Mesendoderm (in vitro differentiated cells): ENCODE results near the gene NTNG2.

Source experiments
- DNase-seq: peaks from one replicate; pipeline ENCODE4 v3.0.0; 2013
- H2AK5ac ChIP-seq: 2 replicates; pipeline ENCODE4 v1.6.1; 2013; ENCODE audit warnings: low read length, inconsistent platforms
- H2BK120ac ChIP-seq: 2 replicates; pipeline ENCODE4 v1.6.1; 2013; ENCODE audit warnings: low read depth, mild to moderate bottlenecking, low read length, moderate library complexity, mixed read lengths
- H2BK15ac ChIP-seq: replicated peaks from 2 replicates; pipeline ENCODE4 v1.6.1; 2013; ENCODE audit warnings: low read depth, mild to moderate bottlenecking, moderate library complexity
- H2BK5ac ChIP-seq: 2 replicates; pipeline ENCODE4 v1.6.1; 2013; ENCODE audit warnings: low read length, inconsistent platforms
- H3K18ac ChIP-seq: 2 replicates; pipeline ENCODE4 v1.6.1; 2013; ENCODE audit warnings: mild to moderate bottlenecking, low read length, mixed read lengths
- H3K23ac ChIP-seq: one replicate; pipeline ENCODE4 v1.6.1; 2013; ENCODE audit warnings: low read length
- H3K27ac ChIP-seq: 2 replicates; pipeline ENCODE4 v1.5.1; 2013; ENCODE audit warnings: low read depth, mild to moderate bottlenecking, inconsistent platforms, low read length, moderate library complexity
- H3K27me3 ChIP-seq: 2 replicates; pipeline ENCODE4 v1.6.1; 2013; ENCODE audit warnings: low read length, control low read depth, mild to moderate bottlenecking, inconsistent platforms; ENCODE audit not compliant: insufficient read depth, poor library complexity
- H3K36me3 ChIP-seq: 2 replicates; pipeline ENCODE4 v1.6.1; 2013; ENCODE audit warnings: low read length, inconsistent platforms; ENCODE audit not compliant: control insufficient read depth, insufficient read depth
- H3K4ac ChIP-seq: one replicate; pipeline ENCODE4 v1.6.1; 2013; ENCODE audit warnings: low read depth, mild to moderate bottlenecking, low read length, moderate library complexity
- H3K4me1 ChIP-seq: 2 replicates; pipeline ENCODE4 v1.6.1; 2013; ENCODE audit warnings: low read depth, low read length, inconsistent platforms; ENCODE audit not compliant: control insufficient read depth
- H3K4me2 ChIP-seq: 2 replicates; pipeline ENCODE4 v1.6.1; 2013; ENCODE audit warnings: low read length
- H3K4me3 ChIP-seq: 2 replicates; pipeline ENCODE4 v1.5.1; 2013; ENCODE audit warnings: mild to moderate bottlenecking, low read length
- H3K56ac ChIP-seq: one replicate; pipeline ENCODE4 v1.6.1; 2013; ENCODE audit warnings: low read length
- H3K79me1 ChIP-seq: 2 replicates; pipeline ENCODE4 v1.6.1; 2013; ENCODE audit warnings: low read length, inconsistent platforms
- H3K79me2 ChIP-seq: 2 replicates; pipeline ENCODE4 v1.6.1; 2013; ENCODE audit warnings: mild to moderate bottlenecking, low read length; ENCODE audit not compliant: control insufficient read depth, insufficient read depth
- H3K9ac ChIP-seq: 2 replicates; pipeline ENCODE4 v1.6.1; 2013; ENCODE audit warnings: low read length, inconsistent platforms
- H4K5ac ChIP-seq: one replicate; pipeline ENCODE4 v1.6.1; 2013; ENCODE audit warnings: low read length
- H4K8ac ChIP-seq: one replicate; pipeline ENCODE4 v1.6.1; 2013; ENCODE audit warnings: low read depth, mild to moderate bottlenecking, control low read depth, low read length, moderate library complexity
- WGBS: extraction: QIAGEN DNeasy Blood & Tissue Kit; methylation state at CpG from one replicate; pipeline ENCODE4 v1.1.7; 2013; ENCODE audit warnings: low lambda C conversion rate, missing lambda C conversion rate; ENCODE audit not compliant: insufficient coverage; ENCODE audit errors: extremely low coverage; 5-methylcytosine and 5-hydroxymethylcytosine counted together

The NTNG2 gene

DNA sequence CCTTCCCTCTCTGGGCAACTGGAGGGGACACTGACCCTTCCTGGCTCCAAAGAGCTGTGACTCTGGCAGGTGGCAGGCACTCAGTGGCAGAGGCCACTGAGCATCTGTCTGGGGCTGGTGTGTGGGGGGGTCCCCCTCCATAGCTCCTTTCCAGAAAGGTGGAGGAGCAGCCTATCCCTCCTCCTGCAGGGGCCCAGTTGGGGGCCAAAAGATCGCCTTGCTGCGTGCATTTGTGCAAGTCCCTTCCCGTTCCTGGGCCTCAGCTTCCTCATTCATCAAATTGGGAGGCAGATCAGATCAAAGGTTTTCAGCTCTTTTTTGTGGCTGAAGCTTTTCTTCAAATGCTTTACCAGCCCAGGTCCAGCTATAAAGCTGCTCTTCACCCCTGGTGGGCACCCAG is 77.7 kb downstream of the NTNG2 start:
- Histone ChIP-seq H3K4ac (no peak overlapping the region), H3K79me2 (no peaks in the 10 kb centered on the region), H3K4me2 (no peak overlapping the region), H3K18ac (no peak overlapping the region), H3K36me3 (no peaks in the 10 kb centered on the region), H3K9ac (no peak overlapping the region), H2BK5ac (no peak overlapping the region), H3K23ac (no peak overlapping the region), H3K27me3 (peaks cover 4% of the 10 kb centered on the region), H3K4me3 (no peak overlapping the region), H2BK120ac (no peak overlapping the region), H2BK15ac (no peak overlapping the region), H2AK5ac (no peak overlapping the region), H3K56ac (no peak overlapping the region), H3K4me1 (no peaks in the 10 kb centered on the region), H4K8ac (no peak overlapping the region), H3K79me1 (no peaks in the 10 kb centered on the region), H3K27ac (no peak overlapping the region), H4K5ac (no peak overlapping the region)
- no peak for DNase-seq
- no CpG with 5 or more reads among the region's 3 CpGs for WGBS

- no peak for DNase-seq
- no peak overlapping the region for H2BK5ac ChIP-seq
- no peak overlapping the region for H2BK120ac ChIP-seq
- H3K4me2 ChIP-seq, result peak overlapping the region; percentile 58
- no peak overlapping the region for H3K4ac ChIP-seq
- peak overlapping the region; percentile 63 for H3K9ac ChIP-seq
- H3K56ac ChIP-seq, result peak overlapping the region; percentile 87
- no CpG with 5 or more reads among the region's 21 CpGs for WGBS
- no peaks in the 10 kb centered on the region for H3K4me1 ChIP-seq
- no peak overlapping the region for H4K5ac ChIP-seq
- no peak overlapping the region for H3K27ac ChIP-seq
- H3K27me3 ChIP-seq, result peaks cover 4% of the 10 kb centered on the region
- H3K79me1 ChIP-seq, result no peaks in the 10 kb centered on the region
- no peak overlapping the region for H3K18ac ChIP-seq
- H3K79me2 ChIP-seq, result no peaks in the 10 kb centered on the region
- no peak overlapping the region for H2AK5ac ChIP-seq
- no peak overlapping the region for H2BK15ac ChIP-seq
- no peak overlapping the region for H3K23ac ChIP-seq
- H4K8ac ChIP-seq, result no peak overlapping the region
- H3K36me3 ChIP-seq, result no peaks in the 10 kb centered on the region
- H3K4me3 ChIP-seq, result peak overlapping the region; percentile 9
These were observed 78.4 kb downstream of the NTNG2 start for GRCh38 chr9:132239999-132240840.

- Histone ChIP-seq H3K4me3 (peak overlapping the region; percentile 9), H3K79me2 (no peaks in the 10 kb centered on the region), H2AK5ac (no peak overlapping the region), H3K4me2 (peak overlapping the region; percentile 98), H3K79me1 (no peaks in the 10 kb centered on the region), H3K27me3 (peaks cover 4% of the 10 kb centered on the region), H3K56ac (peak overlapping the region; percentile 87), H2BK120ac (no peak overlapping the region), H3K27ac (no peak overlapping the region), H4K5ac (no peak overlapping the region), H3K4ac (no peak overlapping the region), H2BK15ac (no peak overlapping the region), H3K4me1 (no peaks in the 10 kb centered on the region), H3K23ac (no peak overlapping the region), H4K8ac (no peak overlapping the region), H3K18ac (no peak overlapping the region), H2BK5ac (no peak overlapping the region), H3K9ac (peak overlapping the region; percentile 63), H3K36me3 (no peaks in the 10 kb centered on the region)
- no CpG with 5 or more reads among the region's 63 CpGs for WGBS
- peak; percentile 98 for DNase-seq
These were observed 79.1 kb downstream of the NTNG2 start for GRCh38 chr9:132240841-132241482.

- no CpG with 5 or more reads among the region's 33 CpGs for WGBS
- no peak overlapping the region for H3K4ac ChIP-seq
- peak overlapping the region; percentile 50 for H3K4me3 ChIP-seq
- H3K18ac ChIP-seq, result no peak overlapping the region
- DNase-seq, result no peak
- H3K56ac ChIP-seq, result peak overlapping the region; percentile 84
- H3K4me1 ChIP-seq, result no peaks in the 10 kb centered on the region
- H4K8ac ChIP-seq, result no peak overlapping the region
- peak overlapping the region; percentile 53 for H3K9ac ChIP-seq
- no peaks in the 10 kb centered on the region for H3K79me1 ChIP-seq
- no peak overlapping the region for H2BK5ac ChIP-seq
- H2AK5ac ChIP-seq, result no peak overlapping the region
- no peaks in the 10 kb centered on the region for H3K79me2 ChIP-seq
- no peaks in the 10 kb centered on the region for H3K36me3 ChIP-seq
- no peak overlapping the region for H2BK120ac ChIP-seq
- no peak overlapping the region for H2BK15ac ChIP-seq
- no peak overlapping the region for H3K27ac ChIP-seq
- H3K4me2 ChIP-seq, result peak overlapping the region; percentile 98
- H3K23ac ChIP-seq, result peak overlapping the region; percentile 66
- no peak overlapping the region for H4K5ac ChIP-seq
- peaks cover 4% of the 10 kb centered on the region for H3K27me3 ChIP-seq
These were observed 79.6 kb downstream of the NTNG2 start for GRCh38 chr9:132241483-132241839.

GRCh38 chr9:132241840-132242620 is 80.2 kb downstream of the NTNG2 start:
- Histone ChIP-seq H3K4me2 (peak overlapping the region; percentile 98), H2BK5ac (no peak overlapping the region), H2AK5ac (no peak overlapping the region), H3K18ac (no peak overlapping the region), H3K4me1 (no peaks in the 10 kb centered on the region), H4K5ac (no peak overlapping the region), H3K23ac (peak overlapping the region; percentile 66), H2BK120ac (no peak overlapping the region), H3K36me3 (no peaks in the 10 kb centered on the region), H3K9ac (peak overlapping the region; percentile 40), H3K27ac (no peak overlapping the region), H3K4ac (no peak overlapping the region), H3K4me3 (no peak overlapping the region), H3K79me2 (no peaks in the 10 kb centered on the region), H3K27me3 (peaks cover 4% of the 10 kb centered on the region), H2BK15ac (no peak overlapping the region), H3K79me1 (no peaks in the 10 kb centered on the region), H3K56ac (peak overlapping the region; percentile 64), H4K8ac (no peak overlapping the region)
- DNase-seq, result no peak
- no CpG with 5 or more reads among the region's 81 CpGs for WGBS
